Gastrocnemius medialis (tissue), 4 donors: ENCODE measurements around the gene MOB3B.

Experiments
- CTCF ChIP-seq, 5 experiments: fragments of 450-650 bp in 3 of 5; fragments of 200-600 bp in 2 of 5; sonication (generic) in 2 of 5; IDR thresholded peaks in 4 of 5; conservative IDR thresholded peaks in 1 of 5; 1 replicate in 4 of 5; 2 replicates in 1 of 5; pipeline ENCODE4 v1.5.1; 2016 to 2019; ENCODE audit warnings: antibody characterized with exemption in 5 of 5, mild to moderate bottlenecking in 3 of 5, moderate library complexity in 3 of 5
- POLR2A ChIP-seq, 2 donors: fragments of 450-650 bp; IDR thresholded peaks; one replicate each; pipeline ENCODE4 v1.6.1; 2017; ENCODE audit warnings: antibody characterized with exemption in 2 of 2, mild to moderate bottlenecking in 2 of 2, moderate library complexity in 2 of 2

- TF ChIP-seq CTCF (IDR thresholded peaks at IDR 0.05 in 4 of 5, conservative IDR thresholded peaks at IDR 0.05 in 1 of 5), result no peak
- TF ChIP-seq POLR2A (IDR thresholded peaks at IDR 0.05), result no peak
Measured at GRCh38 chr9:27352457-27353165, 177.0 kb downstream of the MOB3B start.
